T-cell (primary cell): Measurements from ENCODE around the gene SNN. TPM values are rescaled to one million over a fixed set of nuclear protein-coding genes. Genes with fewer than 3 reads are reported as not detected.

ENCODE experiments used
- ATAC-seq, 4 experiments: fragments of 200-7000 bp in 3 of 4; fragments of 150-1000 bp in 1 of 4; cut with Tn5 transposase; replicated peaks in 1 of 4; 1 replicate in 3 of 4; 2 replicates in 1 of 4; pipeline ENCODE4 v1.10.0; 2021; ENCODE audit warnings: moderate library complexity in 3 of 4, mild to moderate bottlenecking in 2 of 4, moderate number of reproducible peaks in 1 of 4
- CTCF ChIA-PET, 2 donors: fragments of 300-600 bp; sonication (Branson Sonifier 250); formaldehyde crosslinking; loops; one replicate each; lab custom pipeline; 2022; ENCODE audit warnings: antibody characterized with exemption in 2 of 2; lab: Charles Lee
- POLR2A ChIA-PET, 2 donors: fragments of 300-600 bp; sonication (Branson Sonifier 250); formaldehyde crosslinking; loops; one replicate each; lab custom pipeline; 2022; ENCODE audit warnings: antibody characterized with exemption in 2 of 2; lab: Charles Lee
- DNase-seq, 35 experiments: peaks; one replicate each; pipeline versions ENCODE4 v3.0.0 to v3.0.0-alpha.2; 2013 to 2023
- H3K27ac ChIP-seq: one replicate; pipeline ENCODE4 v1.5.1; 2013; ENCODE audit warnings: low read length
- H3K27me3 ChIP-seq, 2 experiments: replicated peaks in 1 of 2; 1 replicate in 1 of 2; 2 replicates in 1 of 2; pipeline versions ENCODE4 v1.6.1 to v1.7.0; 2013; ENCODE audit warnings: low read length in 1 of 2, mixed read lengths in 1 of 2; ENCODE audit not compliant: control insufficient read depth in 2 of 2, insufficient read depth in 2 of 2; ENCODE audit errors: extremely low read depth in 1 of 2
- H3K36me3 ChIP-seq, 2 donors: 1 replicate in 1 of 2; 2 replicates in 1 of 2; pipeline versions ENCODE4 v1.6.1 to v1.7.0; 2013; ENCODE audit warnings: low read length in 1 of 2; ENCODE audit not compliant: control insufficient read depth in 2 of 2, insufficient read depth in 1 of 2; ENCODE audit errors: extremely low read depth in 1 of 2
- H3K4me1 ChIP-seq, 2 experiments: 1 replicate in 1 of 2; 2 replicates in 1 of 2; pipeline versions ENCODE4 v1.6.1 to v1.7.0; 2013; ENCODE audit warnings: low read length in 2 of 2, mixed read lengths in 1 of 2; ENCODE audit not compliant: insufficient read depth in 2 of 2, control insufficient read depth in 1 of 2; ENCODE audit errors: extremely low read depth in 1 of 2
- H3K4me3 ChIP-seq, 2 donors: 1 replicate in 1 of 2; 2 replicates in 1 of 2; pipeline versions ENCODE4 v1.5.1 to v1.7.0; 2013; ENCODE audit warnings: mild to moderate bottlenecking in 2 of 2, low read length in 1 of 2, moderate library complexity in 1 of 2; ENCODE audit not compliant: control insufficient read depth in 1 of 2; ENCODE audit errors: extremely low read depth in 1 of 2
- H3K9me3 ChIP-seq: 2 replicates; pipeline ENCODE4 v1.7.0; 2013
- H3K27ac Mint-ChIP-seq, 2 donors: one replicate each; pipeline ENCODE4 v1.8.0; 2020 to 2021; ENCODE audit warnings: mild to moderate bottlenecking in 2 of 2, mixed read lengths in 2 of 2
- H3K27me3 Mint-ChIP-seq, 2 donors: one replicate each; pipeline ENCODE4 v1.8.0; 2021 to 2022; ENCODE audit warnings: mixed read lengths in 2 of 2
- H3K36me3 Mint-ChIP-seq: one replicate; pipeline ENCODE4 v1.8.0; 2021; ENCODE audit warnings: mixed read lengths
- H3K4me1 Mint-ChIP-seq, 3 donors: one replicate each; pipeline ENCODE4 v1.8.0; 2020 to 2022; ENCODE audit warnings: mixed read lengths in 3 of 3, mild to moderate bottlenecking in 1 of 3
- H3K4me3 Mint-ChIP-seq, 3 donors: one replicate each; pipeline ENCODE4 v1.8.0; 2020 to 2022; ENCODE audit warnings: mild to moderate bottlenecking in 3 of 3, mixed read lengths in 3 of 3, moderate library complexity in 3 of 3
- H3K9me3 Mint-ChIP-seq, 3 donors: one replicate each; pipeline ENCODE4 v1.8.0; 2020 to 2022; ENCODE audit warnings: mixed read lengths in 3 of 3
- WGBS: methylation state at CpG from one replicate; pipeline ENCODE4 v1.1.5; 2013; ENCODE audit warnings: missing lambda C conversion rate; ENCODE audit not compliant: insufficient coverage; 5-methylcytosine and 5-hydroxymethylcytosine counted together
- total RNA-seq, 35 experiments: library from RNA in 6 of 35; stranded (reverse) in 6 of 35; fragments of 120-200 nt in 1 of 35; gene quantifications; one replicate each; pipeline versions ENCODE4 v1.2.1 to v1.2.4 and lab custom pipeline; 2013 to 2026

Gene SNN
- total RNA-seq, 5 donors from 2014 or later (not counting 1 experiment from before 2014, with no cell fraction given): 17.4 to 56.2 (median 22.7) TPM

GRCh38 chr16:11624205-11624604, 44.0 kb upstream of the SNN start:
- WGBS: no CpG with 5 or more reads among the region's 4 CpGs
- Histone ChIP-seq H3K4me1 (peaks cover 31 to 71% of the 10 kb centered on the region in 2 experiments), H3K4me3 (no peak overlapping the region), H3K9me3 (no peaks in the 10 kb centered on the region), H3K27me3 (no peaks in the 10 kb centered on the region), H3K36me3 (no peaks in the 10 kb centered on the region), H3K27ac (no peak overlapping the region)
- ChIA-PET POLR2A (no interaction called here), CTCF (no interaction called here)
- H3K4me1 Mint-ChIP-seq: peaks cover 63 to 72% (median 70%) of the 10 kb centered on the region in 3 donors
- DNase-seq (no peak), ATAC-seq (no peak)
- H3K9me3 Mint-ChIP-seq: peaks cover 0 to 4% (median 4%) of the 10 kb centered on the region in 3 donors
- no peaks in the 10 kb centered on the region for H3K36me3 Mint-ChIP-seq
- H3K4me3 Mint-ChIP-seq: peak overlapping the region in 1 of 3 donors; percentile 66
- peak overlapping the region; percentile 86 to 88 for H3K27ac Mint-ChIP-seq
- H3K27me3 Mint-ChIP-seq: no peaks in the 10 kb centered on the region

- Histone ChIP-seq H3K4me1 (peaks cover 35 to 71% of the 10 kb centered on the region in 2 experiments), H3K27ac (no peak overlapping the region), H3K27me3 (no peaks in the 10 kb centered on the region), H3K9me3 (no peaks in the 10 kb centered on the region), H3K36me3 (no peaks in the 10 kb centered on the region), H3K4me3 (no peak overlapping the region)
- 100% methylated on average over 6 of the region's 16 CpGs for WGBS
- Mint-ChIP-seq H3K4me3 (peak overlapping the region in 1 of 3 donors; percentile 66), H3K27ac (peak overlapping the region; percentile 86 to 88), H3K36me3 (no peaks in the 10 kb centered on the region), H3K9me3 (peaks cover 0 to 4% (median 4%) of the 10 kb centered on the region in 3 donors), H3K27me3 (no peaks in the 10 kb centered on the region), H3K4me1 (peaks cover 62 to 70% (median 70%) of the 10 kb centered on the region in 3 donors)
- POLR2A ChIA-PET: no interaction called here
- ATAC-seq: no peak
- DNase-seq: no peak
- CTCF ChIA-PET: no interaction called here
These were observed 43.3 kb upstream of the SNN start for GRCh38 chr16:11624636-11625607.

GRCh38 chr16:11625769-11626168, 42.5 kb upstream of the SNN start:
- no peaks in the 10 kb centered on the region for H3K27me3 ChIP-seq
- no peaks in the 10 kb centered on the region for H3K9me3 ChIP-seq
- 100% methylated on average over 2 of the region's 4 CpGs for WGBS
- H3K4me3 ChIP-seq: no peak overlapping the region
- no peak overlapping the region for H3K27ac ChIP-seq
- peaks cover 36 to 71% of the 10 kb centered on the region in 2 experiments for H3K4me1 ChIP-seq
- H3K27ac Mint-ChIP-seq: peak overlapping the region; percentile 86 to 88
- H3K4me1 Mint-ChIP-seq: peaks cover 61 to 70% (median 70%) of the 10 kb centered on the region in 3 donors
- no peak for ATAC-seq
- DNase-seq: no peak
- ChIA-PET CTCF (no interaction called here), POLR2A (no interaction called here)
- H3K9me3 Mint-ChIP-seq: no peaks in the 10 kb centered on the region
- no peaks in the 10 kb centered on the region for H3K36me3 ChIP-seq
- no peaks in the 10 kb centered on the region for H3K27me3 Mint-ChIP-seq
- no peaks in the 10 kb centered on the region for H3K36me3 Mint-ChIP-seq
- H3K4me3 Mint-ChIP-seq: peak overlapping the region in 1 of 3 donors; percentile 66

- Mint-ChIP-seq H3K27me3 (no peaks in the 10 kb centered on the region), H3K4me3 (no peak overlapping the region), H3K27ac (peak overlapping the region; percentile 44 to 69), H3K36me3 (no peaks in the 10 kb centered on the region), H3K9me3 (no peaks in the 10 kb centered on the region), H3K4me1 (peaks cover 56 to 63% (median 62%) of the 10 kb centered on the region in 3 donors)
- H3K4me1 ChIP-seq: peaks cover 30 to 63% of the 10 kb centered on the region in 2 experiments
- DNase-seq (no peak), ATAC-seq (no peak)
- ChIA-PET POLR2A (no interaction called here), CTCF (interaction anchor here in 1 of 2 donors (0.6 kb wide), 1 partner anchor 54 kb away, joined by 5 read pairs; no protein-coding TSS in a partner anchor)
- no peak overlapping the region for H3K27ac ChIP-seq
- WGBS: over 99% methylated on average over 11 of the region's 16 CpGs
- no peaks in the 10 kb centered on the region for H3K9me3 ChIP-seq
- no peaks in the 10 kb centered on the region for H3K36me3 ChIP-seq
- no peak overlapping the region for H3K4me3 ChIP-seq
- no peaks in the 10 kb centered on the region for H3K27me3 ChIP-seq
These were observed 41.5 kb upstream of the SNN start for GRCh38 chr16:11626657-11627291.

GRCh38 chr16:11627292-11627663, 41.0 kb upstream of the SNN start:
- Mint-ChIP-seq H3K9me3 (no peaks in the 10 kb centered on the region), H3K27me3 (no peaks in the 10 kb centered on the region), H3K4me1 (peaks cover 51 to 58% (median 57%) of the 10 kb centered on the region in 3 donors), H3K36me3 (no peaks in the 10 kb centered on the region), H3K4me3 (no peak overlapping the region), H3K27ac (peak overlapping the region in 1 of 2 donors; percentile 44)
- no peak overlapping the region for H3K4me3 ChIP-seq
- no peak for DNase-seq
- H3K27ac ChIP-seq: no peak overlapping the region
- POLR2A ChIA-PET: no interaction called here
- CTCF ChIA-PET: no interaction called here
- H3K36me3 ChIP-seq: no peaks in the 10 kb centered on the region
- WGBS: 93% methylated on average over 3 of the region's 5 CpGs
- ATAC-seq: no peak
- peaks cover 28 to 58% of the 10 kb centered on the region in 2 experiments for H3K4me1 ChIP-seq
- no peaks in the 10 kb centered on the region for H3K9me3 ChIP-seq
- H3K27me3 ChIP-seq: no peaks in the 10 kb centered on the region

GRCh38 chr16:11627822-11628457, 40.3 kb upstream of the SNN start:
- Mint-ChIP-seq H3K27ac (peak overlapping the region; percentile 11 to 34), H3K9me3 (no peaks in the 10 kb centered on the region), H3K4me1 (peaks cover 46 to 53% (median 52%) of the 10 kb centered on the region in 3 donors), H3K36me3 (no peaks in the 10 kb centered on the region), H3K27me3 (no peaks in the 10 kb centered on the region), H3K4me3 (no peak overlapping the region)
- ChIA-PET CTCF (interaction anchor here in 1 of 2 donors (0.6 kb wide), 2 partner anchors 19 to 33 kb away, joined by 3 read pairs; no protein-coding TSS in a partner anchor), POLR2A (no interaction called here)
- Histone ChIP-seq H3K27ac (no peak overlapping the region), H3K9me3 (no peaks in the 10 kb centered on the region), H3K27me3 (peaks cover 0 to 2% of the 10 kb centered on the region in 2 experiments), H3K36me3 (no peaks in the 10 kb centered on the region), H3K4me3 (no peak overlapping the region), H3K4me1 (peaks cover 23 to 53% of the 10 kb centered on the region in 2 experiments)
- WGBS: 81% methylated on average over 3 of the region's 15 CpGs
- ATAC-seq: no peak
- no peak for DNase-seq
